Stimulated activated CD4-positive, alpha-beta T cell treated with anti-CD3 and anti-CD28 coated beads, TNF-alpha, amount 100 ng/mL, for 48 hours (primary cell): ENCODE data around the gene AZGP1.
"Not testable (repeated sequence)": the region's sequence is repeated elsewhere in the genome, so short reads cannot be mapped to it uniquely, and the experiment has no call there.

Experiments used
- DNase-seq, 3 donors: peaks; one replicate each; pipeline ENCODE4 v3.0.0-alpha.2; 2020; ENCODE audit warnings: low read depth in 3 of 3

The AZGP1 gene

GRCh38 chr7:99975782-99976521, at the start of gene AZGP1:
AZGP1 (minus strand) TSS chr7:99976031; CDS start chr7:99976020, 11 bp downstream.
- no peak for DNase-seq

- DNase-seq: no peak
Measured at GRCh38 chr7:100024020-100024619, 48.3 kb upstream of the AZGP1 start.

DNA sequence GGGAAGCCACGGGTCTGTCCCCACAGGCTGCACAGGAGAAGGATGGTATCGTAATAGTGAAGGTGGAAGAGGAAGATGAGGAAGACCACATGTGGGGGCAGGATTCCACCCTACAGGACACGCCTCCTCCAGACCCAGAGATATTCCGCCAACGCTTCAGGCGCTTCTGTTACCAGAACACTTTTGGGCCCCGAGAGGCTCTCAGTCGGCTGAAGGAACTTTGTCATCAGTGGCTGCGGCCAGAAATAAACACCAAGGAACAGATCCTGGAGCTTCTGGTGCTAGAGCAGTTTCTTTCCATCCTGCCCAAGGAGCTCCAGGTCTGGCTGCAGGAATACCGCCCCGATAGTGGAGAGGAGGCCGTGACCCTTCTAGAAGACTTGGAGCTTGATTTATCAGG, 47.7 kb upstream of the AZGP1 start:
- no peak for DNase-seq

DNA sequence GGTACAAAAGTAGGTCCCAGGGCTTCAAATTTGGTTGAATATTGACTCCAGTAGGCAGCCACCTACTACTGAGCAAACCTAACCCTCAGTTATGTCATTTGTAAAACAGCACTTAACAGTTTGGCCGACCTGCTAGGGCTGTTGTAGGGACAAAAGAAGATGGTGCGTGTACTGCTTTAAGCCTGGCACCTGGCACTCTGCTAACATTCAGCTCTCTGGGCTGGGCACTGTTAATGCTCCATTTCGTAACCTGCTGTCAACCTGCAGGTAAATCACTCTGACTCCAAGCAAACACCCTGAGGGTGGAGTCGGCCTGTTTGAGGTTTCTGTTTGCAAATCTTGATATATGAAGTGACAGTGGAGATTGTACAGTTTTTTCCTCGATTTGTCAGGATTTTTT, 46.8 kb upstream of the AZGP1 start:
- DNase-seq: no peak

GRCh38 chr7:100021297-100021696, 45.5 kb upstream of the AZGP1 start:
- no peak for DNase-seq

DNA sequence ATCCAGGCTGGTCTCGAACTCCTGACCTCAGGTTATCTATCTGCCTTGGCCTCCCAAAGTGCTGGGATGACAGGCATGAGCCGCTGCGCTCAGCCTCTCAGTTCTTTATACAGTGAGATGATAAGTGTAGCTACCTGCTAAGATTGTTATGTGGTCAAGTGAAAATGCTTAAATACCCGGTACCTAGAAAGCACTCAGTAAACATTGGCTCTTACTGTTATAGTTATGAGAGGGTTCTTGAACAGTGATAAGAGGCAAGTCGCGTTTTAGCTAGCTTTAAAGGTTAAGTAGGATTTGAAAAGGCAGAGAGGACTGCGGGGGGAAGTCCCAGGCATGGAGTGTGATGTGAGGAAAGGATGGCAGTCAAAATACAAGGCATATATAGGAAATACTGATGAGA, 44.1 kb upstream of the AZGP1 start:
- DNase-seq: no peak

GRCh38 chr7:100017875-100018274, 42.0 kb upstream of the AZGP1 start:
- DNase-seq: no peak

GRCh38 chr7:100017300-100017699, 41.5 kb upstream of the AZGP1 start:
- DNase-seq: no peak

DNA sequence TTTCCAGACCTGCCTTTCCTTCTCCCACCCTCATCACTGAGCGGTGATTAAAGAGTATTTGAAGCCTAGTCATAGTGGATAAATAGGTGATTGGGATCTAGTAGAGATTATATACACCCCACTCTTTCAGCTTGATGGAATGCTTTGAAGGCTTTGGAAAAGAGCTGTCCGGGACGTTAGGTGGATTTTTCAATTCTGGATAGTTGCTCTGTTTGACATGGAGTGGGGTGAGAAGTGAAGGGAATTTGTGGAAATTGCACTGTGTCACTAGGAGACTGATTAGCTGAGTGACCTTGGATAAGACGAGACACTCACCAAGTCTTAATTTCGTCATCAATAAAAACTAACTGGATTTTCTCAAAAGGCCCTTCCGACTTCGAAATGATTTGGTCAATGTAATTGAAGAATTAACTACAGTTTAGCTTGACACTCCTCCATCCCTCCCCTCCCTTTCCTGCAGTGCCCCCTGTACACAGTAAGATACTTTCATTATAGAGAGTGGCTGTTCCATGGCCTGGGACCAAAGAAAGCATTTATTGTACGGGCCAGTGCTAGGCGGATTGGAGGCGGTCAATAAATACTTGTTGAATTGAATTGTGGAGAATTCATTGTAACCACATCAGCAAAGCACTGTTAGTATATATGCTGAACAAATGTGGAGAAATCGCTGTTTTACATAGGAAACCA, 40.5 kb upstream of the AZGP1 start:
- DNase-seq: no peak

DNA sequence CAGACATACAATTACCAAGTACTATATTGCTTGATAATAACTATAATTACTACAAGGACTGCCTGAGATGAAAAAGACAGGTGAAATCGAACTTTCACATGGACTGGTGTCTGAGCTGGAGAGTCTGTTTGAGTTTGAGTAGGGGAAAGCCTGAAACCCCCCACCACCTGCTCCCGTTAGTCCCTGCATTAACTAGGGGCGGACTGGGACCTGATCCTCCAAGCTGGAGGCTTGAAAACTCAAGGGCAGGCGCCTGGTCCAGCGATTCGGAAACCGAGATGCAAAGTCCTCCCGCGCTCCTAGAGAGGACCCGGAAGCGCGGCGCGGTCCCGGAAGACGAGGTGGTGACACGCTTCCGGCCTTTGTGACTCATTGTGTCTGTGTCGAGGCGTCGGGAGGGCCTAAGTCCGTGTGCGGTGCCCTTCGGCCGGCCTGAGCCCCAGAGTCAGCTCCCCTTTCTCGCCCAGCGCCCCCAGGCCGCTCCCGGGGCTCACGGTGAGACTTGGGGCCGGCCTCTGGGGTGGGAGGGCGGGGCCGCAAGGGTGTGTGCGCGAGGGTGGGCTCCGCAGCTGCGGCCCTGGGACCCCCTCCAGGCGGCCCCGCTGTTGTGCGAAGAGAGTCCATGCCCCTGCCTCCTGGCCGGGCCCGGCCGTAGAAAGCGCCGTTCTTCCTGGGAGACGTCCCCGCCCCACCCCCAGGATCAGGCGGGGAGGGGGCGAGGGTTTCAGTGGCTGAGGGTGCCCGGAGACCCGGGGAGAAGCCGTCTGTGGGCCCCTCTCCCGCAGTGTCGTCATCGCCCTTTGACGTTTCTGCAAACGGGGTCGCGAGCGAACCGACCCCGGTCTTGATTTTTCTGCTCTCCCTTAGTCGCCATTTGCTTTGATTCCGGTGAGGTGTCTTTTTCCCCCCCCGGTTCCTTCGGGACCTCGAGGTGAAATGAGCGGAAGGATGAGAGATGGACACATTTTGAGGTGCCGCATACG, 39.7 kb upstream of the AZGP1 start, which contains the start of gene ZKSCAN1:
TSS of gene ZKSCAN1 (plus strand) at position 365 of the 983 bp plus-strand sequence. CDS start 7,911 bp downstream, outside the sequence.
- peak; percentile 71 to 76 (median 75) for DNase-seq

DNA sequence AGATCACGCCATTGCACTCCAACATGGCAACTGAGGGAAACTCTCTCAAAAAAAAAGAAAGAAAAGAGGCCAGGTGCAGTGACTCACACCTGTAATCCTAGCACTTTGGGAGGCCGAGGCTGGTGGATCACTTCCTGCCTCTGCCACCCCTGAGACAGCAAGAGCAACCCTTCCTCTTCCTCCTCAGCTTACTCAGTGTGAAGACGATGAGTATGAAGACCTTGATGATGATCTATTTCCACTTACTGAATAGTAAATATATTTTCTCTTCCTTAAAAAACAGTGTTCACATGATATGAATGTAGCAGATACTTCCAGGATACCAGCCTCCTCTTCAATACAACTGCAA, 37.5 kb upstream of the AZGP1 start:
- peak in 1 of 3 donors; percentile 47 for DNase-seq

DNA sequence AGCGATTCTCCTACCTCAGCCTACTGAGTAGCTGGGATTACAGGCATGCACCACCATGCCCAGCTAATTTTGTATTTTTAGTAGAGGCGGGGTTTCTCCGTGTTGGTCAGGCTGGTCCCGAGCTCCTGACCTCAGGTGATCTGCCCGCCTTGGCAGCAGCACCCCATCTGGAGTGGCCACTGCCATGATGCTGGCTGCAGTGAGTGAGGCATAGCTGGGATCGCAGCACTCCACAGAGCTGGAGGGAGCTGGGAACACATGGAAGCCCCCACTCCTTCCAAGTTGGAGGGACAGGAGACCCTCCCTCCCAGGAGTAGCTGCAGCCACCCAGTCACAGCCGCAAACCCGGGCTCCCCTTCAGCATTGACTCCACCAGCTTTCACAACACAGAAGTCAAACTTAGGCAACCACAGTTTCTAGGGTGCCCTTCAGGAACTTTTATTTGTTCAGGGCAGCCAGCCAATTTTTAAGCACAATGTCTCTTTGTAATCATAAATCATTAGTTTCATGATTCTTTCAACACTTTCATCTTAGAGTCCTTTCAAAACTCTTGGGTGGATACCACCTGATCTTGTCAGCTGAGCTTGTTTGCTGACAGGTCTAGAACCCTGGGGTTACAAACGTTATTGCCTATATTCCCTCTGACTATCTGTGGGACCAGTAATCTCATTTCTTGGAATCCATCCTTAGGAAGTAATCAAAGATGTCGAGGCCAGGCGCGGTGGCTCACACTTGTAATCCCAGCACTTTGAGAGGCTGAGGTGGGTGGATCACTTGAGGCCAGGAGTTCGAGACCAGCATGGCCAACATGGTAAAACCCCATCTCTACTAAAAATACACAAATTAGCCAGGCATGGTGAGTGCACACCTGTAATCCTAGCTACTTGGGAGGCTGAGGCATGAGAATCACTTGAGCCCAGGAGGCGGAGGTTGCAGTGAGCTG, 36.8 kb upstream of the AZGP1 start:
- not testable (repeated sequence) for DNase-seq

- no peak for DNase-seq
Measured at GRCh38 chr7:100011516-100011915, 35.7 kb upstream of the AZGP1 start.

GRCh38 chr7:100010901-100011300, 35.1 kb upstream of the AZGP1 start:
- no peak for DNase-seq

DNA sequence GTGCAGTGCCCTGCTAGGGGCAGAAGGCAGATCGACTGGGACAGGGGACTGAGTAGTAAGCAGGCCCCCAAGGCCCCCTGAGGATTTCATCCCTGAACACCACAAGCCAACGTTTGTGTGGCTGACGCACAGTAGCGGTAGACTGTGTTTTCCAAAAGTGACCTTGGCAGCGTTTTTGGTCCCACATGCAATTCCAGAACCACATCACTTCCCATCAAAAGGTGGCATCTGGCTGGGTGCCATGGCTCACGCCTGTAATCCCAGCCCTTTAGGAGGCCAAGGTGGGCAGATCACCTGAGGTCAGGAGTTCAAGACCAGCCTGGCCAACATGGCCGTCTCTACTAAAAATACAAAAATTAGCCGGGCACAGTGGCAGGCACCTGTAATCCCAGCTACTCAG, 34.1 kb upstream of the AZGP1 start:
- DNase-seq: not testable (repeated sequence)

- DNase-seq: no peak
Measured at GRCh38 chr7:100008525-100008924, 32.7 kb upstream of the AZGP1 start.

- no peak for DNase-seq
Measured at GRCh38 chr7:100007887-100008286, 32.1 kb upstream of the AZGP1 start.

GRCh38 chr7:100003711-100004661, 28.2 kb upstream of the AZGP1 start:
- DNase-seq: no peak

DNA sequence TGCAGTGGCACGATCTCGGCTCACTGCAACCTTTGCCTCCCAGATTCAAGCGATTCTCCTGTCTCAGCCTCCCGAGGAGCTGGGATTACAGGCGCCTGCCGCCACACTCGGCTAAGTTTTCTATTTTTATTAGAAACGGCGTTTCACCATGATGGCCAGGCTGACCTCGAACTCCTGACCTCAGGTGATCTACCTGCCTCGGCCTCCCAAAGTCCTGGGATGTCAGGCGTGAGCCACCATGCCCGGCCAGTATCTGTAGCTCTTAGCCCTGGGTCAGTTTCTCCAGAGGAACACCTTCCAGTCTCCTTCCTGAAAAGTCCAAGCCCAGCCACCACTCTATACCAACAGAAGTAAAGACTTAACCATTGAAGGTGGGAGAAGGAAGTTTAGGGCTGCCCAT, 24.4 kb upstream of the AZGP1 start:
- no peak for DNase-seq
